Right renal pelvis (tissue), 4 donors: ENCODE data around the gene ANKRD44. TPM values are rescaled to one million over a fixed set of nuclear protein-coding genes. Genes with fewer than 3 reads are reported as not detected.

Source experiments
- DNase-seq, 4 donors: peaks; one replicate each; pipeline ENCODE4 v3.0.0-alpha.2; 2013; ENCODE audit warnings: low read depth in 4 of 4, low spot score in 3 of 4, missing footprints in 1 of 4
- polyA plus RNA-seq, 4 donors: library from polyadenylated mRNA; unstranded; fragments of 120-200 nt; gene quantifications; one replicate each; pipeline ENCODE4 v1.2.1, GENCODE V29; 2013; ENCODE audit not compliant: insufficient read length in 4 of 4

ANKRD44 gene
- polyA plus RNA-seq, 4 donors, result 9.2 to 13.9 (median 10.7) TPM

GRCh38 chr2:196980001-196980400, 330.6 kb downstream of the ANKRD44 start:
- no peak for DNase-seq

GRCh38 chr2:196977507-196977906, 333.1 kb downstream of the ANKRD44 start:
- DNase-seq, result no peak

- DNase-seq, result no peak
These were observed 335.6 kb downstream of the ANKRD44 start for GRCh38 chr2:196974970-196975369.

- no peak for DNase-seq
These were observed 338.9 kb downstream of the ANKRD44 start for GRCh38 chr2:196971574-196972279.

- DNase-seq, result no peak
These were observed 340.5 kb downstream of the ANKRD44 start for GRCh38 chr2:196970099-196970498.

- DNase-seq, result no peak
These were observed 342.1 kb downstream of the ANKRD44 start for GRCh38 chr2:196968516-196968915.

GRCh38 chr2:196967775-196968174, 342.8 kb downstream of the ANKRD44 start:
- DNase-seq, result no peak

- DNase-seq, result no peak
These were observed 343.5 kb downstream of the ANKRD44 start for GRCh38 chr2:196967116-196967515.

- DNase-seq, result no peak
These were observed 344.5 kb downstream of the ANKRD44 start for GRCh38 chr2:196966061-196966460.

GRCh38 chr2:196965651-196966050, 344.9 kb downstream of the ANKRD44 start:
- DNase-seq, result no peak

GRCh38 chr2:196963961-196964360, 346.6 kb downstream of the ANKRD44 start:
- DNase-seq, result no peak

- DNase-seq, result no peak
These were observed 347.5 kb downstream of the ANKRD44 start for GRCh38 chr2:196963043-196963442.

GRCh38 chr2:196962325-196962724, 348.3 kb downstream of the ANKRD44 start:
- no peak for DNase-seq

- no peak for DNase-seq
These were observed 348.7 kb downstream of the ANKRD44 start for GRCh38 chr2:196961889-196962288.

GRCh38 chr2:196959734-196960338, 350.7 kb downstream of the ANKRD44 start:
- DNase-seq, result no peak

GRCh38 chr2:196959281-196959680, 351.3 kb downstream of the ANKRD44 start:
- no peak for DNase-seq

- no peak for DNase-seq
These were observed 352.6 kb downstream of the ANKRD44 start for GRCh38 chr2:196957881-196958525.

- DNase-seq, result no peak
These were observed 353.1 kb downstream of the ANKRD44 start for GRCh38 chr2:196957442-196957841.

- no peak for DNase-seq
These were observed 354.5 kb downstream of the ANKRD44 start for GRCh38 chr2:196956069-196956468.

- DNase-seq, result no peak
These were observed 355.5 kb downstream of the ANKRD44 start for GRCh38 chr2:196955036-196955435.

- DNase-seq, result no peak
These were observed 356.6 kb downstream of the ANKRD44 start for GRCh38 chr2:196954001-196954400.

GRCh38 chr2:196952936-196953335, 357.6 kb downstream of the ANKRD44 start:
- DNase-seq, result no peak
